Medulla oblongata (tissue), 1 donor: ENCODE measurements around the gene RBPJL.
"Not testable (repeated sequence)": the region's sequence is repeated elsewhere in the genome, so short reads cannot be mapped to it uniquely, and the experiment has no call there.

Experiments used
- DNase-seq: peaks from one replicate; pipeline ENCODE4 v3.0.0-alpha.2; 2015; ENCODE audit errors: extremely low spot score

Gene RBPJL

GRCh38 chr20:45342855-45343531, 36.4 kb downstream of the RBPJL start:
- no peak for DNase-seq

GRCh38 chr20:45343532-45344167, 37.0 kb downstream of the RBPJL start:
- DNase-seq, result no peak

GRCh38 chr20:45344168-45344860, 37.7 kb downstream of the RBPJL start:
- peak; percentile 74 for DNase-seq

GRCh38 chr20:45345104-45345936, 38.7 kb downstream of the RBPJL start:
- no peak for DNase-seq

- DNase-seq, result no peak
Observed at GRCh38 chr20:45346291-45346718, 39.7 kb downstream of the RBPJL start.

GRCh38 chr20:45346851-45347250, 40.2 kb downstream of the RBPJL start:
- DNase-seq, result no peak

- no peak for DNase-seq
Observed at GRCh38 chr20:45347297-45347935, 40.8 kb downstream of the RBPJL start.

GRCh38 chr20:45347936-45348778, 41.5 kb downstream of the RBPJL start, which contains the start of gene SDC4:
Gene SDC4, minus strand, starts transcription at chr20:45348424. Its CDS starts 40 bp downstream, at chr20:45348384.
- no peak for DNase-seq

GRCh38 chr20:45350217-45350616, 43.6 kb downstream of the RBPJL start:
- no peak for DNase-seq

- DNase-seq, result not testable (repeated sequence)
Observed at GRCh38 chr20:45350795-45351194, 44.2 kb downstream of the RBPJL start.

GRCh38 chr20:45352729-45353128, 46.1 kb downstream of the RBPJL start:
- DNase-seq, result no peak

- DNase-seq, result no peak
Observed at GRCh38 chr20:45353746-45354145, 47.1 kb downstream of the RBPJL start.

GRCh38 chr20:45354423-45355208, 48.0 kb downstream of the RBPJL start:
- no peak for DNase-seq

- no peak for DNase-seq
Observed at GRCh38 chr20:45355209-45356084, 48.8 kb downstream of the RBPJL start.

- peak; percentile 91 for DNase-seq
Observed at GRCh38 chr20:45358282-45359068, 51.8 kb downstream of the RBPJL start.

GRCh38 chr20:45359069-45359405, 52.4 kb downstream of the RBPJL start:
- DNase-seq, result no peak

GRCh38 chr20:45359406-45360148, 52.9 kb downstream of the RBPJL start:
- no peak for DNase-seq
